Trophoblast cell (in vitro differentiated cells and primary cell): ENCODE results near the gene EXD3.

Experiments
- DNase-seq, 2 donors: peaks; one replicate each; pipeline ENCODE4 v3.0.0-alpha.2; 2016
- H2AFZ ChIP-seq: 2 replicates; pipeline ENCODE4 v1.6.1; 2013; ENCODE audit warnings: low read length, moderate library complexity, mild to moderate bottlenecking; ENCODE audit not compliant: insufficient read depth, poor library complexity
- H2AK5ac ChIP-seq: 2 replicates; pipeline ENCODE4 v1.6.1; 2013; ENCODE audit warnings: mild to moderate bottlenecking, low read length
- H2BK120ac ChIP-seq: 2 replicates; pipeline ENCODE4 v1.6.1; 2013; ENCODE audit warnings: low read length, mild to moderate bottlenecking, moderate library complexity; ENCODE audit not compliant: insufficient read depth, poor library complexity
- H2BK12ac ChIP-seq: 2 replicates; pipeline ENCODE4 v1.6.1; 2013; ENCODE audit warnings: mild to moderate bottlenecking, low read length, moderate library complexity
- H2BK5ac ChIP-seq: 2 replicates; pipeline ENCODE4 v1.6.1; 2013; ENCODE audit warnings: low read length, low read depth, moderate library complexity, mild to moderate bottlenecking; ENCODE audit not compliant: poor library complexity
- H3K14ac ChIP-seq: 2 replicates; pipeline ENCODE4 v1.6.1; 2013; ENCODE audit warnings: mild to moderate bottlenecking, low read length
- H3K18ac ChIP-seq: 2 replicates; pipeline ENCODE4 v1.6.1; 2013; ENCODE audit warnings: mild to moderate bottlenecking, low read length
- H3K23ac ChIP-seq: 2 replicates; pipeline ENCODE4 v1.6.1; 2013; ENCODE audit warnings: low read length
- H3K27ac ChIP-seq: 2 replicates; pipeline ENCODE4 v1.5.1; 2013; ENCODE audit warnings: low read depth, mild to moderate bottlenecking, inconsistent platforms, low read length, moderate library complexity
- H3K27me3 ChIP-seq: 2 replicates; pipeline ENCODE4 v1.6.1; 2013; ENCODE audit warnings: inconsistent platforms, mild to moderate bottlenecking, low read length, moderate library complexity; ENCODE audit not compliant: insufficient read depth
- H3K36me3 ChIP-seq, 2 experiments: 1 replicate in 1 of 2; 2 replicates in 1 of 2; pipeline ENCODE4 v1.6.1; 2013; ENCODE audit warnings: low read length in 2 of 2, mild to moderate bottlenecking in 2 of 2, moderate library complexity in 1 of 2; ENCODE audit not compliant: insufficient read depth in 2 of 2, control insufficient read depth in 1 of 2
- H3K4ac ChIP-seq: 2 replicates; pipeline ENCODE4 v1.6.1; 2013; ENCODE audit warnings: low read depth, mild to moderate bottlenecking, low read length, moderate library complexity
- H3K4me1 ChIP-seq, 2 experiments: 1 replicate in 1 of 2; 2 replicates in 1 of 2; pipeline ENCODE4 v1.6.1; 2013; ENCODE audit warnings: low read length in 2 of 2, mild to moderate bottlenecking in 2 of 2, moderate library complexity in 1 of 2; ENCODE audit not compliant: insufficient read depth in 2 of 2, control insufficient read depth in 1 of 2
- H3K4me2 ChIP-seq: 2 replicates; pipeline ENCODE4 v1.6.1; 2013; ENCODE audit warnings: inconsistent platforms, mild to moderate bottlenecking, low read length, moderate library complexity
- H3K4me3 ChIP-seq: 2 replicates; pipeline ENCODE4 v1.5.1; 2013; ENCODE audit warnings: mild to moderate bottlenecking, low read depth, low read length, inconsistent platforms
- H3K79me1 ChIP-seq: one replicate; pipeline ENCODE4 v1.6.1; 2013; ENCODE audit warnings: low read length
- H3K79me2 ChIP-seq: 2 replicates; pipeline ENCODE4 v1.6.1; 2013; ENCODE audit warnings: low read length, mild to moderate bottlenecking; ENCODE audit not compliant: control insufficient read depth, insufficient read depth, poor library complexity
- H3K9ac ChIP-seq: 2 replicates; pipeline ENCODE4 v1.6.1; 2013; ENCODE audit warnings: mild to moderate bottlenecking, low read length
- H3K9me3 ChIP-seq: 2 replicates; pipeline ENCODE4 v1.6.1; 2013; ENCODE audit warnings: low read depth, mild to moderate bottlenecking, control low read depth, inconsistent platforms, low read length; ENCODE audit not compliant: insufficient read depth
- H4K12ac ChIP-seq: 2 replicates; pipeline ENCODE4 v1.6.1; 2013; ENCODE audit warnings: low read depth, mild to moderate bottlenecking, low read length, moderate library complexity
- H4K8ac ChIP-seq: 2 replicates; pipeline ENCODE4 v1.6.1; 2013; ENCODE audit warnings: low read depth, mild to moderate bottlenecking, low read length, moderate library complexity
- H4K91ac ChIP-seq: one replicate; pipeline ENCODE4 v1.6.1; 2013; ENCODE audit warnings: low read depth, mild to moderate bottlenecking, low read length, moderate library complexity
- WGBS: extraction: QIAGEN DNeasy Blood & Tissue Kit; methylation state at CpG from one replicate; pipeline ENCODE4 v1.1.7; 2013; ENCODE audit warnings: missing lambda C conversion rate; ENCODE audit not compliant: insufficient read length, insufficient coverage; ENCODE audit errors: extremely low coverage; 5-methylcytosine and 5-hydroxymethylcytosine counted together

The EXD3 gene

DNA sequence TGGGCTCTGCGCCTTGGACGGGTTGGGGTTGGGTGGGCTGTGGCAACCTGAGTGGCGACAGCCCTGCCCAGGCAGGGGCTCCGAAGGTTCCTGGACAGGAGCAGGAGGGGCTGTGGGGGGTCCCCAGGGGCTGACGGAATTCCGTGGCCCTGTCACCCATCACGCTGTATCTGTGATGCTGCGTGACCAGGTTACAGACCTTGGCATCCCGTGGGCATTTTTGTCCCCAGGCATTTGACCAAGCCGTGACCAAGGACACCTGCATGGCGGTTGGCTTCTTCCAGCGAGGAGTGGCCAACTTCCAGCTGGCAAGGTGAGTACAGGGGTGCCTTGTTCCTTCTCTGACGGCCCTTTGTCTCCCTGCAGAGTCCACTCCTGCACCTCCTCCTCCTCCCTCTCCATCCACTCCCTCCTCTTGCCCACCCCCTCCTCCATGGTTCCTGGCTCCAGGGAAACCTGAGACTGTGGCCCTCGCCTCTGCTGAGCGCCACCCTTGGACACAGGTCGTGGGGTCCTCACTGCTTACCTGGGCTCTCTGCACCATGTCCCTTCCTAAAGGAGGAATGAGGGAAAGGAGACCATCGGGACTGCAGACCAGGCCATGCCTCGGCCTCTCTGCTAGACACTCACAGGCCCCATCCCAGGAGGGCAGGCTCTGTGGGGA is 3.2 kb upstream of the EXD3 start:
- no CpG with 5 or more reads among the region's 18 CpGs for WGBS
- peaks cover 3 to 18% of the 10 kb centered on the region in 2 experiments for H3K4me1 ChIP-seq
- H3K4ac ChIP-seq: no peak overlapping the region
- H4K12ac ChIP-seq: no peak overlapping the region
- no peak overlapping the region for H3K4me3 ChIP-seq
- H2AK5ac ChIP-seq: peak overlapping the region; percentile 18
- no peak overlapping the region for H2BK12ac ChIP-seq
- H3K36me3 ChIP-seq: no peaks in the 10 kb centered on the region
- H3K79me1 ChIP-seq: peaks cover 12% of the 10 kb centered on the region
- no peak overlapping the region for H2AFZ ChIP-seq
- no peak overlapping the region for H3K9ac ChIP-seq
- no peak overlapping the region for H2BK5ac ChIP-seq
- no peak overlapping the region for H3K4me2 ChIP-seq
- H3K27ac ChIP-seq: no peak overlapping the region
- H3K23ac ChIP-seq: no peak overlapping the region
- H3K14ac ChIP-seq: no peak overlapping the region
- no peak overlapping the region for H3K18ac ChIP-seq
- no peak overlapping the region for H4K91ac ChIP-seq
- peaks cover 5% of the 10 kb centered on the region for H3K79me2 ChIP-seq
- H4K8ac ChIP-seq: no peak overlapping the region
- DNase-seq: no peak
- H2BK120ac ChIP-seq: no peak overlapping the region
- H3K27me3 ChIP-seq: no peaks in the 10 kb centered on the region
- no peaks in the 10 kb centered on the region for H3K9me3 ChIP-seq

DNA sequence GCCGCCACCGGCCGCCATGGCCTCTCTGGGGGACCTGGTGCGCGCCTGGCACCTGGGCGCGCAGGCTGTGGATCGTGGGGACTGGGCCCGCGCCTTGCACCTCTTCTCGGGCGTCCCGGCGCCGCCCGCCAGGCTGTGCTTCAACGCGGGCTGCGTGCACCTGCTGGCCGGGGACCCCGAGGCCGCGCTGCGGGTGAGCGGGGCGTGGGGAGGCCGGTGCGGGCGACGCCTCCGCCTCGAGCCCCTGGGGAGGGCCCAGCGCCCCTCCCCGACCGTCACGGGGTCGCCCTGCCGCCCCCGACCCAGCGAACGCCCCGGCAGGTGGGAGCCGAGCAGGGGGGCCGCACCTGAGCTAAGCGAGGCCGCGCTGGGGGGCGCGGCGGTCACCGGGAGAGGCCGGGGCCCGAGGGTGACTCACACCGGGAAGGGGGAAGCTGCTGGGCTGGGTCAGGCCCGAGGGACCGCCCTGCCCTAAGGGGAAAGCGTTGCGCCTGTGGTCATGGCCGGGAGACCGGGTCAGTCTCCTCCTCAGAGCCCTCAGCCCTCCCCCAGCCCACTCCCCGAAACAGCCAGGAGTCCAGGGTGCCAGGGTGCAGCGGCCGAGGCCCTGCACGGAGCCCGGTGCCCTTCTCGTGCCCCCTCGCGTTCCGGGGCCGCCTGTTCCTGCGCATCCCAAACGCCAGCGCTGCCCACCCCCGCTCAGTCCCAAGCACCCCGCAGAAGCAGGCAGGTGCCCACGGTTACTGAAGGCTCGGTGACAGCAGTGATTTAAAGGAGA is 741 bp upstream of the EXD3 start:
- no peak overlapping the region for H3K27ac ChIP-seq
- WGBS: no CpG with 5 or more reads among the region's 77 CpGs
- peak overlapping the region; percentile 60 for H3K4me2 ChIP-seq

DNA sequence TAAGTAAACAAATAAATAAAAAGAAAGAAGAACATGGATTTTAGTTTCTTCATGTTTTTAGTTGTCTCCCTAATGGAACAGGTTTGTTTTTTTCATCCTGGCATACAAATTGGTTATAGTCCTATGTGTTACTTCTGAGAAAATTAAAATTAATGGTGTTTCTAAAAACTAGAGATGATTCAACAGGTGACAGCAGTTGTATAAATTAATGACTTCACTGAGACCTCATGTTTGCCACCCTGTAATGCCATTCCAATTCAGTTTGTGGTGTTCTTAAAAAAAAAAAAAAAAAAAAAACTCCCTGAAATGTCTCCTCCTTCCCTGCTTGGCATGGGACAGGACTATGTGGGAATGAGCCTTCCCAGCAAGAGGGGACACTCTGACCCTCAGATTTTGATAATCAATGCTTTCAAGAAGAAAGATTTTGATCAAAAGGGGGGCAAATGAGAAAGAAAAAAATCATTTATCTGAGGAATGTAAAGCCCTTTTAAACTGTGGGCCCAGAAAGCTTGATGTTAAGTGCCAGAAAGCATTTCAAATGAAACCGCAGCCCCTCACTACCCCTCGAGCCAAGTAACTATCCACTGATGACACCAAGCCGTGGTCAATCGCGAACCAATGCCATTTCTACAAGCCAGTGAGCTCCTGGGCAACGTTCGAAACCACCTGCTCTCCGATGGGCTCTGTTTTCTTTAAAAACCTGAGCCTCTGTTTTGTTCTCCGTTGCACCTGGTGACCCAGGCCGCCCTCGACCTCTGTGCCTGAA is 941 bp downstream of the EXD3 start:
- peak overlapping the region; percentile 39 for H3K18ac ChIP-seq
- peak in 1 of 2 donors; percentile 13 for DNase-seq
- H2BK12ac ChIP-seq: no peak overlapping the region
- peak overlapping the region; percentile 83 for H4K91ac ChIP-seq
- peak overlapping the region; percentile 67 for H3K14ac ChIP-seq
- no peak overlapping the region for H2BK120ac ChIP-seq
- WGBS: no CpG with 5 or more reads among the region's 11 CpGs
- no peaks in the 10 kb centered on the region for H3K9me3 ChIP-seq
- H4K12ac ChIP-seq: peak overlapping the region; percentile 7
- peak overlapping the region; percentile 96 for H3K4me2 ChIP-seq
- H3K36me3 ChIP-seq: no peaks in the 10 kb centered on the region
- H2AFZ ChIP-seq: peak overlapping the region; percentile 12
- peak overlapping the region; percentile 85 for H4K8ac ChIP-seq
- no peak overlapping the region for H3K23ac ChIP-seq
- H2AK5ac ChIP-seq: no peak overlapping the region
- no peaks in the 10 kb centered on the region for H3K27me3 ChIP-seq
- peak overlapping the region; percentile 80 for H3K4me3 ChIP-seq
- H3K4me1 ChIP-seq: peaks cover 3 to 18% of the 10 kb centered on the region in 2 experiments
- H3K27ac ChIP-seq: no peak overlapping the region
- peaks cover 12% of the 10 kb centered on the region for H3K79me1 ChIP-seq
- H3K9ac ChIP-seq: peak overlapping the region; percentile 80
- peak overlapping the region; percentile 16 for H3K4ac ChIP-seq
- H2BK5ac ChIP-seq: no peak overlapping the region
- H3K79me2 ChIP-seq: peaks cover 5% of the 10 kb centered on the region

More for the DNA sequence above, 741 bp upstream of the EXD3 start:
- Histone ChIP-seq H2BK12ac (peak overlapping the region; percentile 42), H3K18ac (no peak overlapping the region), H4K12ac (peak overlapping the region; percentile 69), H3K36me3 (no peaks in the 10 kb centered on the region), H2AK5ac (peak overlapping the region; percentile 31), H2BK5ac (no peak overlapping the region), H2BK120ac (peak overlapping the region; percentile 6), H3K79me2 (peaks cover 5% of the 10 kb centered on the region), H3K27me3 (no peaks in the 10 kb centered on the region), H3K23ac (no peak overlapping the region), H3K79me1 (peaks cover 12% of the 10 kb centered on the region), H2AFZ (peak overlapping the region; percentile 42), H4K8ac (peak overlapping the region; percentile 66), H3K9ac (no peak overlapping the region), H3K4me3 (peak overlapping the region; percentile 47), H3K14ac (peak overlapping the region; percentile 11), H3K4me1 (peaks cover 3 to 18% of the 10 kb centered on the region in 2 experiments), H3K4ac (no peak overlapping the region), H4K91ac (peak overlapping the region; percentile 63), H3K9me3 (no peaks in the 10 kb centered on the region)
- peak; percentile 73 to 78 for DNase-seq

DNA sequence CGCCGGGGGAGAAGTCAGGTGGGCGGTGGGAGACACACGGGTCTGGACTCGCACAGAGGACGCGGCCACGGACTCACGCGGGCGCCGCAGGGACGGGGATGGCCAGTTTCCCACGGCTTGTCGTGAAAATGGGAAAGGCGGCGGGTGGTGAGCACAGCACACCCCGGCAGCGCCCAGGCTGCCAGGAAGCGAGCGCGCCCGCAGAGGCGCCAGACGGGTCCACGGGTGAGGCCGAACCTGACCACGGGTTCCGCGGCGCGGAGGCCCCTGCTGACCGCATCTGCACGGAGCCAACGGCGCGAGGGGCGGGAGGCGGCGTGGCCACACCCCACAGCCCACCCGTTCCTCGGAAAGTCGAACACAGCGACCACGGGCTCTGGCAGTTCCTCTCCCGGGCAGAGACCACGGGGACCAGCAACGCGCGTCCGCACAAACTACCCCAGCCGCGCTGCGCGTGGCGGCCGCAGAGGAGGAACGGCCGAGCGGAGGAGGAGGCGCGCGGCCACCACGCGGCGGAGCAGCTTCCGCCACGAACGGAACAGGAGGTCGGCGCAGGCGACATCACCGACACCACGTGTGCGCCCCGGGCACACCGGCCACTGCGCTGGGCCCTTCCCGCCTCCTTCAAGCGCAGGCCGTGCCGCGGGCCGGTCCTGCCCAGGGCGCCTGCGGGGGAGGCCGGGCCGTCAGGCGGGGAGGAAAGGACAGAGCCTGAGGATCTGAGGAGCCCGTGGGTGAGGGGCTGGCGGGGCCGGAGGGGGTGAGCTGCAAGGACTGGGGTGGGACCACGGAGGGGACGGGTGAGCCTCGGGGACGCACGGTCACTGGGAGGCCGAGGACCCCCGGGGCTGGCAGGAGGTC is 5.6 kb downstream of the EXD3 start:
- WGBS: no CpG with 5 or more reads among the region's 99 CpGs
- peaks cover 2% of the 10 kb centered on the region for H3K79me1 ChIP-seq
- peaks cover 2% of the 10 kb centered on the region for H3K79me2 ChIP-seq
- H3K4me3 ChIP-seq: no peak overlapping the region
- no peaks in the 10 kb centered on the region for H3K27me3 ChIP-seq
- H2BK120ac ChIP-seq: no peak overlapping the region
- no peak overlapping the region for H3K18ac ChIP-seq
- no peaks in the 10 kb centered on the region for H3K36me3 ChIP-seq
- no peak for DNase-seq
- H4K12ac ChIP-seq: no peak overlapping the region
- H4K91ac ChIP-seq: no peak overlapping the region
- no peak overlapping the region for H4K8ac ChIP-seq
- H3K23ac ChIP-seq: no peak overlapping the region
- H3K4me1 ChIP-seq: peaks cover 3% of the 10 kb centered on the region in 2 experiments
- H3K4me2 ChIP-seq: no peak overlapping the region
- H2BK5ac ChIP-seq: no peak overlapping the region
- H3K14ac ChIP-seq: no peak overlapping the region
- H2BK12ac ChIP-seq: no peak overlapping the region
- H3K9ac ChIP-seq: no peak overlapping the region
- no peaks in the 10 kb centered on the region for H3K9me3 ChIP-seq
- no peak overlapping the region for H3K4ac ChIP-seq
- no peak overlapping the region for H2AFZ ChIP-seq
- H3K27ac ChIP-seq: no peak overlapping the region
- H2AK5ac ChIP-seq: no peak overlapping the region
